Lung (tissue), 12 donors: ENCODE measurements around the gene UTP4. TPM values are rescaled to one million over a fixed set of nuclear protein-coding genes. Genes with fewer than 3 reads are reported as not detected.

Source experiments
- ATAC-seq: fragments of 200-7000 bp; cut with Tn5 transposase; one replicate; pipeline ENCODE4 v1.9.1; 2020; ENCODE audit warnings: moderate number of reproducible peaks; ENCODE audit not compliant: insufficient read depth, low FRiP score
- DNase-seq, 3 donors: peaks; one replicate each; pipeline ENCODE4 v3.0.0-alpha.2; 2013 to 2017
- H3K27ac ChIP-seq, 2 donors: one replicate each; pipeline ENCODE4 v1.5.1; 2013; ENCODE audit warnings: mild to moderate bottlenecking in 2 of 2, moderate library complexity in 2 of 2, control low read depth in 1 of 2, inconsistent platforms in 1 of 2, low read depth in 1 of 2, low read length in 1 of 2
- H3K27me3 ChIP-seq, 3 donors: one replicate each; pipeline ENCODE4 v1.5.1; 2013; ENCODE audit warnings: low read length in 2 of 3; ENCODE audit not compliant: control insufficient read depth in 3 of 3, insufficient read depth in 3 of 3
- H3K36me3 ChIP-seq, 4 donors: one replicate each; pipeline ENCODE4 v1.5.1; 2013; ENCODE audit warnings: low read length in 4 of 4, mild to moderate bottlenecking in 1 of 4, moderate library complexity in 1 of 4; ENCODE audit not compliant: control insufficient read depth in 4 of 4, insufficient read depth in 4 of 4
- H3K4me1 ChIP-seq, 5 donors: one replicate each; pipeline ENCODE4 v1.5.1; 2013; ENCODE audit warnings: low read length in 5 of 5, mild to moderate bottlenecking in 2 of 5, moderate library complexity in 1 of 5; ENCODE audit not compliant: control insufficient read depth in 5 of 5, insufficient read depth in 5 of 5
- H3K4me3 ChIP-seq: one replicate; pipeline ENCODE4 v1.5.1; 2013; ENCODE audit warnings: mild to moderate bottlenecking, control low read depth, moderate library complexity
- H3K9ac ChIP-seq, 2 donors: one replicate each; pipeline ENCODE4 v1.5.1; 2013; ENCODE audit warnings: low read length in 2 of 2, control low read depth in 1 of 2; ENCODE audit not compliant: insufficient read depth in 1 of 2
- H3K9me3 ChIP-seq, 4 donors: one replicate each; pipeline ENCODE4 v1.5.1; 2013; ENCODE audit warnings: low read length in 3 of 4, mild to moderate bottlenecking in 1 of 4, moderate library complexity in 1 of 4; ENCODE audit not compliant: control insufficient read depth in 4 of 4, insufficient read depth in 3 of 4
- WGBS, 2 donors: extraction: QIAGEN DNeasy Blood & Tissue Kit; methylation state at CpG; one replicate each; pipeline ENCODE4 v1.1.7; 2013; 5-methylcytosine and 5-hydroxymethylcytosine counted together
- polyA plus RNA-seq, 2 donors: library from polyadenylated mRNA; stranded (reverse); fragments of 200-250 nt; gene quantifications; one replicate each; pipeline ENCODE4 v1.2.1, GENCODE V29; 2013
- total RNA-seq, 2 donors: library from RNA; depleted of rRNA in 1 of 2; stranded (reverse); fragments of >200 nt in 1 of 2; gene quantifications; one replicate each; pipeline ENCODE4 v1.2.1, GENCODE V29; 2014 to 2021
- TF ChIP-seq, protein P1 (sequence below): IDR thresholded peaks from 2 replicates; pipeline ENCODE4 v1.5.1; 2012; ENCODE audit warnings: mild to moderate bottlenecking; ENCODE audit errors: control extremely low read depth, extremely low read depth
- donor health status: control.
- donor health status: control.
- donor health status: Bipolar disorder and iron deficiency.
- donor health status: healthy.
- donor health status: DM: yes; HTN: yes; CAD: no.

UTP4 gene
- total and polyA plus RNA-seq, 4 donors: 18.1 to 34.5 (median 26.0) TPM

DNA sequence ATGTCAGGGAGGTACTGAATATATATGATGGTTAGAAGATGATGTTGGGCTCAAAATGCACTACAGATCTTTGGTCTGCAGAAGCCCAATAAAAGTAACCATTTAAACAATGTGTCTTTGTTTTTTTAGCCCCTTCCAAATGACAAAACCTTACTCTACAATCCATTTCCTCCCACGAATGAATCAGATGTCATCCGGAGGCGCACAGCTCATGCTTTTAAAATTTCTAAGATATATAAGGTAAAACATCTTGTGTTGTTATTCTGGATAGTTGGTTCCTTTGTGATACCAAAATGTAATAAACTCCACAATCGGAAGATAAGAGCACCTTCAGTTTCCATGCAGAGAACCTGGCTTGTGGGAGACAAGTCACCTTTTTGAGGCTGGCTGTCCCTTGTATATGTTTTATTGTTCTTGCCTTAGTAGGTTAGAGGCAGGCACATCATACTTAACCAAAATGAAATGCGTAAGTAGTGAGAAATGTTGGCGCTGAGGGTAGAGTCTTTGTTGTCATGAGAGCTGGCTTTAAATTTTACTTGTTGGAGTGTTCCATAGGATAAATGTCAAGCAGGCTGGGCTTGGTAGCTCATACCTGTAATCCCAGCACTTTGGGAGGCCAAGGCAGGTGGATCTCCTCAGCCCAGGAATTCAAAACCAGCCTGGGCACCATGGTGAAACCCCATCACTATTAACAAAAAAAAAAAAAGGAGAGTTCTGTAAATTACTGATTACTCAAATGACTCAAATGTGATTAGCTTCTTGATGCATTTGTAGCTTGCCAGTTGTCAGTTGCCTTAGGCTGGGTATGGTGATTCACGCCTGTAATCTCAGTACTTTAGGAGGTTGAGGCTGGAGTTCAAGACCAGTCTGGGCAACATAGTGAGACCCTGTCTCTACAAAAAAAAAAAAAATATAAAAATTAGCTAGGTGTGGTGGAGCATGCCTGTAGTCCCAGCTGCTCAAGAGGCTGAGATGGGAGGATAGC, 34.8 kb downstream of the UTP4 start:
- Histone ChIP-seq H3K9ac (no peak overlapping the region), H3K4me3 (no peak overlapping the region), H3K9me3 (no peaks in the 10 kb centered on the region), H3K4me1 (peaks cover 0 to 10% (median 0%) of the 10 kb centered on the region in 5 donors), H3K27me3 (no peaks in the 10 kb centered on the region), H3K27ac (no peak overlapping the region), H3K36me3 (peaks cover 15 to 51% (median 25%) of the 10 kb centered on the region in 4 donors)
- 93 to 94% methylated on average over 7 of the region's 7 CpGs for WGBS, 2 donors
- TF ChIP-seq, protein P1, sequence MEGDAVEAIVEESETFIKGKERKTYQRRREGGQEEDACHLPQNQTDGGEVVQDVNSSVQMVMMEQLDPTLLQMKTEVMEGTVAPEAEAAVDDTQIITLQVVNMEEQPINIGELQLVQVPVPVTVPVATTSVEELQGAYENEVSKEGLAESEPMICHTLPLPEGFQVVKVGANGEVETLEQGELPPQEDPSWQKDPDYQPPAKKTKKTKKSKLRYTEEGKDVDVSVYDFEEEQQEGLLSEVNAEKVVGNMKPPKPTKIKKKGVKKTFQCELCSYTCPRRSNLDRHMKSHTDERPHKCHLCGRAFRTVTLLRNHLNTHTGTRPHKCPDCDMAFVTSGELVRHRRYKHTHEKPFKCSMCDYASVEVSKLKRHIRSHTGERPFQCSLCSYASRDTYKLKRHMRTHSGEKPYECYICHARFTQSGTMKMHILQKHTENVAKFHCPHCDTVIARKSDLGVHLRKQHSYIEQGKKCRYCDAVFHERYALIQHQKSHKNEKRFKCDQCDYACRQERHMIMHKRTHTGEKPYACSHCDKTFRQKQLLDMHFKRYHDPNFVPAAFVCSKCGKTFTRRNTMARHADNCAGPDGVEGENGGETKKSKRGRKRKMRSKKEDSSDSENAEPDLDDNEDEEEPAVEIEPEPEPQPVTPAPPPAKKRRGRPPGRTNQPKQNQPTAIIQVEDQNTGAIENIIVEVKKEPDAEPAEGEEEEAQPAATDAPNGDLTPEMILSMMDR: no peak
- no peak for DNase-seq
- no peak for ATAC-seq

DNA sequence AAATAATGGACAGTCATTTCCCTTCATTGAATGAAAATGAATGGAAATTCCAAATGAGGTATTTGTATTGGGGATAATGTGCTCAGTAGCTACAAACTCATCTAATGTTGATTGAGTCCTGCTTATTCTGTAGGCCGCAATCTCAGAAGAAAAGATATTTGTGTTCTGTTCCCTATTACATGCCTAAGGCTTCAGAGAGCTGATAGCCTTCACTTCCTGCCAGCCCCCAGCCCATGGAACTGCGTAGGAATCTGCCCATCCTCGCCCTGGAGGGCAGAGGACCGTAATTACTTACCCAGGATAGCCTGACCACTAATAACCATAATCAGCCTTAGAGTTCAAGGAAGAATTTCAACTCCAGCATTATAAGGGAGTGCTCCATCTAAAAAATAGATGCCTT, 36.6 kb downstream of the UTP4 start:
- TF ChIP-seq, protein P1: no peak
- Histone ChIP-seq H3K9ac (no peak overlapping the region), H3K27me3 (no peaks in the 10 kb centered on the region), H3K36me3 (peaks cover 15 to 44% (median 18%) of the 10 kb centered on the region in 4 donors), H3K4me1 (peaks cover 0 to 14% (median under 1%) of the 10 kb centered on the region in 5 donors), H3K9me3 (no peaks in the 10 kb centered on the region), H3K27ac (no peak overlapping the region), H3K4me3 (no peak overlapping the region)
- WGBS, 2 donors: 99% methylated on average over 4 of the region's 4 CpGs
- DNase-seq (no peak), ATAC-seq (no peak)

DNA sequence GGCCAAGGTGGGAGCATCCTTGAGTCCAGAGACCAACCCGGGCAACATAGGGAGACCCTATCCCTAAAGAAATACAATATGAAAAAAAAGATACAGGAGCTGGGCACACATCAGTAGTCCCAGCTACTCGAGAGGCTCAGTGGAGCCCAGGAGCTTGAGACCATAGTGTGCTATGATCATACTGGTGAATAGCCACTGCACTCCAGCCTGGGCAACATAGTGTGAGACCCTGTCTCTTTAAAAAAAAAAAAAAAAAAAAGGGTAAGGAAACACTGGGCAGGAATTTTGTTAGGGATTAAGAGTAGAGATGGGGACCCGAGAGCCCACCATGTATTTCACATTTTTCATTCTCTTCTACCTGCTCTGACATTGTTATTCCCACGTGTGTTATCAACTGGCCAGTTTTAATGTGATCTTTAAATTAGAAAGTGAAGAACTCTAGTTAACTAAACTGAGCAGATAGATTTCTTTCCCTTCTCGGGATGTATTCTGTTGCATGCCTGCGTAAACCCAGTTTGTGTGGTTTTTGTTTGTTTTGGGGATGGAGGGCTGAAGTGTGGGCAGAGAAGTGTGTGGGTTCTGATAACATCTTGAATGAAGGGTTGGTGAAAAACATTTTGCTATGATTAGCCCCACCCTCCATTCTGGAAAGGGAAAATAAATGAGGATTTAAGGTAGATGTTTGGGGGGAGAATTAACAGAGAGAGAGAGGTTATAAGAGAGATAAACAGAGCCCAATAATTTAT, 37.3 kb downstream of the UTP4 start:
- TF ChIP-seq, protein P1: no peak
- H3K4me3 ChIP-seq: no peak overlapping the region
- no peak for DNase-seq
- peaks cover 15 to 43% (median 18%) of the 10 kb centered on the region in 4 donors for H3K36me3 ChIP-seq
- peaks cover 0 to 14% (median 3%) of the 10 kb centered on the region in 5 donors for H3K4me1 ChIP-seq
- ATAC-seq: no peak
- no peaks in the 10 kb centered on the region for H3K27me3 ChIP-seq
- no peaks in the 10 kb centered on the region for H3K9me3 ChIP-seq
- no peak overlapping the region for H3K27ac ChIP-seq
- 79 to 90% methylated on average over 6 of the region's 6 CpGs for WGBS, 2 donors
- no peak overlapping the region for H3K9ac ChIP-seq
